Left colon (tissue), 2 donors: ENCODE data around the gene ZNF865. TPM values are rescaled to one million over a fixed set of nuclear protein-coding genes. Genes with fewer than 3 reads are reported as not detected.
A peak's percentile ranks its signal among the peaks of the same experiment; 100 is the strongest.
"Not testable (repeated sequence)": the region's sequence is repeated elsewhere in the genome, so short reads cannot be mapped to it uniquely, and the experiment has no call there.

Experiments used
- ATAC-seq: fragments of 200-7000 bp; cut with Tn5 transposase; one replicate; pipeline ENCODE4 v1.9.1; 2020; ENCODE audit warnings: mild to moderate bottlenecking, moderate library complexity
- DNase-seq, 2 donors: peaks; one replicate each; pipeline ENCODE4 v3.0.0-alpha.2; 2020
- intact Hi-C, 2 donors: fragments of 100-400 bp; cut with DNase I in 1 of 2; cut with micrococcal nuclease in 1 of 2; formaldehyde crosslinking; loops; one replicate each; pipeline versions ENCODE4 v1.11.2 to v1.14.0; 2022; cut with DNase I, micrococcal nuclease
- long read RNA-seq: library from polyadenylated mRNA; unstranded; transcript quantifications from one replicate; pipeline ENCODE4 v2.0.0, GENCODE V29; 2021
- total RNA-seq, 2 donors: library from RNA; stranded (reverse); fragmentation: NEBNext Ultra II Directional; extraction: Animal tissue kit (Norgen Biotek cat#: 25700); gene quantifications; one replicate each; pipeline ENCODE4 v1.2.1, GENCODE V29; 2021
- donor health status: DM: no; HTN: no; CAD: no.
- donor health status: DM: yes; HTN: yes; CAD: no.

The ZNF865 gene
- 10 to 100 TPM; 13.0 to 13.6 TPM for total RNA-seq
- long read RNA-seq, partial matches to known transcripts = 0 of 3 reads
- long read RNA-seq, other reads (novel, unspliced or antisense) = 3 of 3 reads

DNA sequence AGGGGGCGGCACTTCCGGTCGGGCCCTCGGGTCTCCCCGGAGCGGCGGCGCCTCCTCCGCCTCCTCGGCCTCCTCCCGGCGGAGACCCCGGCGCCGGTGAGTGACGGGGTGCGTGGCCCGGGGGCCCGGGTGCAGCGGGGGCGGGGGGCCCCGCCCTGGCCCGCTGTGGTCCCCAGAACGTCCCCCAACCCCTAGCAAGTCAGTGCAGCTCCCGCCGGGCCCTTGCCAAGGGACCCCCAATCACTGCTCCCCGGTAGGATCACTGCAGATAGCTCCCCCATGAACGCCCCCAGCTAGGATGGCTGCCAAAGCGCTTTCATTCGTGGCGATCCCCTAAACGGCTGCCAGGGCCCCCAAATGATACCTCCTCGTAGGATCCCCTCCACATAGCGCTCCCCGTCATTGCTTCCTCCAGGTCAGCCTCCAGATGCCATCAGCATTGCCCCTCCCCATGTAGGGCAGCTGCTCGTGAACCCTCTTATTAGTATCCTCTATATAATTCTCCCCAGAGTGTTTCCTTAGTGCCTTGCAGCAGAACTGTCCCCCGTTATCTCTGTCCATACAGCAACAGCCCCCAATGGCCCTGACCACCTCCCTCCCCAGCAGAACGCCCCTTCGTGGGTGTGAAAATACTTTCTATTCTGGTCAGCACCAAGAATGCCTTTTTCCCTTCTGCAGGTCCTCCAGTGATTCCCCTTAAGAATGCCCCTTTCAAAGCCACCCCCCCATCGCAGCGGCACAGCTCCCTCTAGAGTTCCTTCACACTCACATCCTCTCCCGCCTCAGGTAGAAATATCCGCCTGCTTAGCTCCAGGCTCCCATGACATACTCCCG, at the start of gene ZNF865:
Gene ZNF865 (plus strand): TSS at position 11 of the 834 bp plus-strand sequence. CDS start 7,972 bp downstream, outside the sequence.
- DNase-seq (peak; percentile 78 to 82), ATAC-seq (peak; percentile 62)
- intact Hi-C loops = loop anchor here in 1 of 2 donors (10.0 kb wide), 1 partner anchor 91 kb away; no protein-coding TSS in a partner anchor

DNA sequence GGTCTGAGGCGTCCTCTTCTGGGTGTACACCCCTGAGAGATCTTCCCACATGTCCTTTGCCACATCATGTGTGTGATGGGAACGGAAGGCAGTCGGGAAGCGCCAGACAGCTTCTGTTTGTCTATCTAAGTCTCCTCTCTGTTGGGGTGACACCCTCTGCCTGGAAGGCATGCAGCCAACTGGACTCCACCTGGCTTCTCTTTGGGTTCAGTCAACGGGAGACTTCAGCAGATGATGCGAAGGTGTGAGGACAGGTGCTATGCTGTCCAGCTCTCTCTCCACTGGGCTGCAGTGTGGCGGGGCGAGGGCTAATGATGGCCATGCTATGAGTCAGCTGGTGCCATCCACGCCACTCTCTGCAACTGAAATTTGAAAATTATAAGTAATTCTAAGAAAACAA, 45.8 kb upstream of the ZNF865 start:
- no peak for DNase-seq
- intact Hi-C loops = no loop called here
- ATAC-seq = no peak

DNA sequence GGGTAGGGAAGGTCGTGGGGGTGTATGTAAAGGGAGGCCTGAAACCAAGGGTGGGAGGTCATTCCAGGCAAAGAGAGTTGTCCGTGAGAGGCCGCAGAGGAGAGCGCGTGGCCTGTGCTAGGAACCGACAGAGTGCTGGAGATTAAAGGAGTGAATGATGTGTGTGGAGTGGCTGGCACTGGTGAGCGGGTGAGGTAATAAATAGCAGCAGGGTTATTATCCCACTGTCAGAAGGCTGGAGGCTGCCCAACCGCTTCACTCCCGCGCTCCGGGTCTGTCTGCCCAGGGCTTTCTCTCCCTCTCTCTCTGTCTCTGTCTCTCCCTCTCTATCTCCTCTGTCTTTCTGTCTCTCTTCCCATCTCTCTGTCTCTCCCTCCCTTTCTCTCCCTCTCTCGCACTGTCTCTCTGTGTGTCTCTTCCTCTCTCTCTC, 42.2 kb upstream of the ZNF865 start:
- DNase-seq = peak in 1 of 2 donors; percentile 38
- intact Hi-C loops = no loop called here
- peak; percentile 79 for ATAC-seq

DNA sequence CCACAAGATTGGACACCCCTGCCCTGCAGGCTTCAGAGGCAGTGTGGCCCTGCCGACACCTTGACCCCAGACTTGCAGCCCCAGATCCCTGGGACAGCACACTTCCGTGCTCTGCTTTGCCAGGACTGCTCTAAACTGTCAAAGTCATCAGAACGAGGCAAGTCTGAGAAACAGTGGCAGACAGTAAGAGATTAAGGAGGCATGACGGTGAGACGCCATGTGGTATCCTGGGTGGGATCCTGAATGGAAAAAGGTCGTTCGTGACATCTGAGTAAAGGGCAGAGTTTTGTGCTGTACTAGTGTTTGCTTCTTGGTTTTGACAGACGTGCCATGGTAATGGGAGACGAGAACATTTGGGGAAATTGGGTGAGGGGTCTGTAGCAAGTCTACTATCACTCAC, 38.6 kb upstream of the ZNF865 start:
- DNase-seq (no peak), ATAC-seq (no peak)
- intact Hi-C loops = no loop called here

DNA sequence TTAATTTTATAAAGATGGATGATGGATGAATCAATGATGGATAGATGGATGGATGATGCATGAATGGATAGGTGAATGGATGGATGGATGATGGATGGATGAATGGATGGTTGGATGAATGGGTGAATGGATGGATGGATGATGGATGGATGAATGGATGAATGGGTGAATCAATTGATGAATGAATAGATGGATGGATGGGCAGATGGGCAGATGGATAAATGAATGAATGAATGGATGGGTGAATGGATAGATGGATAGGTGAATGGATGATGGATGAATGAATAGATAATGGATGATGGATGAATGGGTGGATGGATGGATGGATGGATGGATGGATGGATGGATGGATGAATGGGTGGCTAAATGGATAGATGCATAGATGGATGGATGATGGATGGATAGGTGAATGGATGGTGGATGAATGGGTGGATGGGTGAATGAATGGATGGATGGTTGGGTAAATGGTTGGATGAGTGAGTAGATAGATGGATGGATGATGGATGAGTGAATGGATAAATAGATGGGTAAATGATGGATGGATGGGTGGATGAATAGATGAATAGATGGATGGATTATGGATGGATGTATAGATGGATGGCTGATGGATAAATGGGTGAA, 37.6 kb upstream of the ZNF865 start:
- no peak for ATAC-seq
- intact Hi-C loops = no loop called here
- DNase-seq = no peak

DNA sequence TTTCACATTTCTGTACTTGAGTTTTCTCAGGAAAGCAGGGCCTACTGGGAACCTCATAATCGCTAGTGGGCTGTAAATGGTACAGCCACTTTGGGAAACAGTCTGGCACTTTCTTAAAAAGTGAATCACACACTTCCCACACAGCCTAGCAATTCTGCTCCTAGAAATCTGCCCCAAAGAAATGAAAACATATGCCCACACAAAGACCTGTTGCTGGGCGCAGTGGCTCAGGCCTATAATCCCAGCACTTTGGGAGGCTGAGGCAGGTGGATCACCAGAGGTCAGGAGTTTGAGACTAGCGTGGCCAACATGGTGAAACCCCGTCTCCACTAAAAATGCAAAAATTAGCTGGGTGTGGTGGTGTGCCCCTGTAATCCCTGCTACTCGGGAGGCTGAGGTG, 36.0 kb upstream of the ZNF865 start:
- DNase-seq, intact Hi-C loops, ATAC-seq: not testable (repeated sequence)

DNA sequence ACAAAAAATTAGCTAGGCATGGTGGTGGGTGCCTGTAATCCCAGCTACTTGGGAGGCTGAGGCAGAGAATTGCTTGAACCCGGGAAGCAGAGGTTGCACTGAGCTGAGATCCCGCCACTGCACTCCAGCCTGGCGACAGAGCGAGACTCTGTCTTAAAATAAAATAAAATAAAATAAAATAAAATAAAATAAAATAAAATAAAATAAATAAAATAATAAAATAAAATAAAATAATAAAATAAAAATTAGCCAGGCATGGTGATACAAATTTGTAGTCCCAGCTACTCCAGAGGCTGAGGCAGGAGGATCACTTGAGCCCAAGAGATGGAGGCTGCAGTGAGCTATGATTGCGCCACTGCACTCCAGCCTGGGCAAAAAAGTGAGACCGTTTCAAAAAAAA, 31.5 kb upstream of the ZNF865 start:
- DNase-seq, ATAC-seq, intact Hi-C loops: not testable (repeated sequence)

DNA sequence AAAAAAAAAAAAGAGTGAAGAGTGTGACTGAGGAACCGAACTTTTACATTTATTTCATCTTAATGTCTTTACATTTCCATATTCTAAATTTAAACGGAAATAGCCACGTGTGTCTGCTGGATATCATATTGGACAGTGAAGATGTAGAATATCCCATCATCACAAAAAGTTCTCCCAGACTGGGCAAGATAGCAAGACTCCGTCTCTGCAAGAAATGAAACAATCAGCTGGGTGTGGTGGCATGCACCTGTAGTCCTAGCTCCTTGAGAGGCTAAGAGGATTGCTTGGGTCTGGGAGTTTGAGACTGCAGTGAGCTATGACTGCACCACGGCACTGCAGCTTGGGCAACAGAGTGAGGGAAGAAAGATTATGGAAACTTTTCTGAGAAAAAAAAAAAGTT, 28.7 kb upstream of the ZNF865 start:
- intact Hi-C loops = no loop called here
- DNase-seq (no peak), ATAC-seq (no peak)

DNA sequence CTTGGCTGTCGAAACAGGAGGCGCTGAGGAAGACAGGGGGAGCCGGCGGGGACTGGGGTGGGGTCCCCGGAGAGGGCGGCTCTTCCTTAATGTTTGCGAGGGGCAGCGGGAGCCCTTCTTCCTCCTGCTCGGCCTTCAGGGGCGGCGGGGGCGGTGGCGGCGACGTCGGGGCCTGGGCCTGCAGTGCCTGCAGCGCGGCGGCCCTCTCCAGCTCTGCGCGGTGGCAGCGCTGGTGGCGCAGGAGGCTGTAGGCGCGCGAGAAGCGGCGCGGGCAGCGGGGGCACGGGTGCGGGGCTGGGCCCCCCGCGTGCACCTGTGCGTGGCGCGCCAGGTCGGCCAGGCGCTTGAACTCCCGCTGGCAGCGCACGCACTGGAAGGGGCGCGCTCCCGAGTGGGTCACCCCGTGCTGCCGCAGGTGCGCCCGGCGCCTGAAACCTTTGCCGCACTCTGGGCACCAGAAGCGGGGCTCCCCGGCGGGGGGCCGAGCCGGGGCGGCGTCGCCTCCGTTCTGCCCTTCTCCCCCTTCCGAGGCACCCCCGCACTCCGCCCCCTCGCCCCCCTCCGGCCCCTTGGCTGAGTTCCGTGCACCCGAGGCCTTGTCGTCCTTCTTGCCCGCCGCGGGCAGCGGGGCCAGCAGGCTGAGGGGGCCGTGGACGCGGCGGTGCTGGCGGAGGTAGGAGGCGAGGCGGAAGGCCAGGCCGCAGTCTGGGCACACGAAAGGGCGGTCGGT, 27.3 kb upstream of the ZNF865 start:
- no peak for DNase-seq
- no peak for ATAC-seq
- intact Hi-C loops = no loop called here

DNA sequence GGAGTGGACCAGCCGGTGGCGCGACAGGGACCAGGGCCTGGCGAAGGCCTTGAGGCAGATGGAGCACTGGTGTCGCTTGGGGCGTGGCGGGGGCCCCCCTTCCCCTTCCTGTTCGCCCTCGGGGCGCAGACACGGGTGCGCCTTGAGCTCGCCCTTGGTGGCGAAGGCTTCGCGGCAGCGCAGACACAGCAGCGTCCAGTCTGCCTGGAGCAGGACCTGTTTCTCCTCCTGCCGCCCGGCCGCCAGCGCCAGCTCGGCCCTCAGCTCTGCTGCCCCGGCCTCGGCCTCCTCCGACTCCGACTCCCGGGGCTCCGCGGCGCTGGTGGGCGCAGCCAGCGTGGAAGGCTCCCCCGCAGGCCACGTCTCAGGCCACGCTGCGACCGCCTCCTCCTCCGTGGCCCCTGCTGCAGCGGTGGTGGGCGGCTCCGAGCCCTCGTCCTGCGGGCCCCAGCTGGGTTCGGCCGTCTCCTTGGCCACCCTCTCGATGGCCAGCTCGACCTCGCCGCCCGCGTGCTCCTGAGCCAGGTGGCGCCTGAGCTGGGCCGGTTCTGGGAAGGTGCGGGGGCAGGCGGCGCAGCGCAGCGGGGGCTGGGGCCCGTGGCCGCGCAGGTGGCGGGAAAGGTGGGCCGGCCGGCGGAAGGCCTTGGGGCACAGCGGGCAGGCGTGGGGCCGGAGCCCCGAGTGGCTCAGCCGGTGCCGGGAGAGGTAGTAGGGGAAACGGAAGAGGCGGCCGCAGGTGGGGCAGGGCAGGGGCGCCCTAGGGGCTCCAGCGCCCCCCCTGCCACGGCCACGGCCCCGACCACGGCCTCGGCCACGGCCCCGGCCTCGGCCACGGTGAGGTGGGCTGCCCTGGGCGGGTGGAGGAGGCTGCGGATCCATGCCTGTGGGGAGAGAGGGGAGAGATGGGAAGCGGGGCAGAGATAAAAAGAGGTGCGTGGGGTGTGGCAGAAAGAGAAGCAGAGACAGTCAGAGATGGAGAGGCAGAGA, 26.4 kb upstream of the ZNF865 start:
- intact Hi-C loops = no loop called here
- DNase-seq (no peak), ATAC-seq (no peak)

DNA sequence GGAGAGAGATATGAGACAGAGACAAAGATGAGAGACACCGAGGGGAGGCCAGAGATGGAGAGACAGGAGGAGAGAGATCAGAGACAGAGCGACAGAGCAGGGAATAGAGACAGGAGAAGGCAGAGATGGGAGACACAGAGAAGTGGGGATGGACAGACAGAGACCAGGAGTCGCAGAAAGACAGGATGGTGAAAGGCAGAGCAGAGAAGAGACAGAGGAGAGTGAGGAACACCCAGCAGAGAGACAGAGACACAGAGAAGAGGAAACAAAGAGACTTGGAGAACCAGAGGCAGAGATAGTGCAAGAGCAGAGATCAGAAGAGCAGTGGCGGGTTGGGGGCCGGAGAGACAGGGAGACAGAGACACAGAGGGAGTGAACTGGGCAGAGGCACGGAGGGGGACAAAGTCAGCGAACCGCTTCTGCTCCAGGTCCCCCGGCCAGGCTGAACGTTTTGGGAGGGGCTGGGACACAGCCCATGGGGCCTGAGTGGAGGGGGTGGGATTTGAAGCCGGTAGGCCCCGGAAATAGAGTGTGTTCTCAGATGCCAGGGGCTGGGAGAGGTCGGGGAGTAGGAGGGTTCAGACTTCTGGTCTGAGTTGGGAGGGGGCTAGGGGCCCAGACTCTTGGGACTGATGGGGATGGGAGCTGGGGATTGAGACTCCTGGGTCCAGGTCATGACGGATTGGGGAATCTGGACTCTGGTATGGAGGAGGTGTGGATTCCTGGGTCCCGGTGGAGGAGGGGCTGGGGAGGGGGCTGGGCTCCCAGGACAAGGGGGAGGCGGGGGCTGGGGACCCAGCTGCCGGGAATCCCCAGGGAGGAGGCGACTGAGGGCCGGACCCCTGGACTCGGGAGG, 25.5 kb upstream of the ZNF865 start:
- intact Hi-C loops = no loop called here
- ATAC-seq (peak; percentile 40), DNase-seq (no peak)

DNA sequence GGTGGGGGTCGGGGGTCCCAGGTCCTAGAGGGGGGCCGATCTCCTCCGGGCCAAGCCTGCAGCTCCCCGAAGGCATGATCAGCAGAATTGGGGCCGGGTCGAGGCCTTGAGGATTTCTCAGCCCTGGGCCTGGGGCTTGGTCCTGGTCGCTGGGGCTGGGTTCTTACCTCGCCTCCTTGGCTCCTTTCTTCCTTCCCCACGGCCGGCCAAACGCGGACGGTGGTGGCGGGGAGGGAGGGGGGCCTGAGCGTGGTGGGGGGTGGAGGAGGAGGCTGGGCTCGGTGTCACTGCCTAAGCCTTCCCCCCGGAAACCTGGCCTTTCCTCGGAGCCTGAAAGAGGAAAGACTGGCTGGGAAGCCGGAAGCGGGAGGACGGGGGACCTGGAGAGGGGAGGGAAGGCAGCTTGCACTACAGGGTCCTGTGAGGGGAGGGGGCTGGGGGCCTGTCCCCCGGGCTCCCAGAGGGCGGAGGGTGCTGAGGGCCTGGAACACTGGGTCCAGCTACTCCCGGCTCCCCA, 24.8 kb upstream of the ZNF865 start, which contains the start of gene ZNF579:
Gene ZNF579 (minus strand): TSS at position 221 of the 517 bp plus-strand sequence. CDS start 1,209 bp downstream, outside the sequence.
- intact Hi-C loops = no loop called here
- peak; percentile 86 for ATAC-seq
- peak; percentile 85 to 87 for DNase-seq

DNA sequence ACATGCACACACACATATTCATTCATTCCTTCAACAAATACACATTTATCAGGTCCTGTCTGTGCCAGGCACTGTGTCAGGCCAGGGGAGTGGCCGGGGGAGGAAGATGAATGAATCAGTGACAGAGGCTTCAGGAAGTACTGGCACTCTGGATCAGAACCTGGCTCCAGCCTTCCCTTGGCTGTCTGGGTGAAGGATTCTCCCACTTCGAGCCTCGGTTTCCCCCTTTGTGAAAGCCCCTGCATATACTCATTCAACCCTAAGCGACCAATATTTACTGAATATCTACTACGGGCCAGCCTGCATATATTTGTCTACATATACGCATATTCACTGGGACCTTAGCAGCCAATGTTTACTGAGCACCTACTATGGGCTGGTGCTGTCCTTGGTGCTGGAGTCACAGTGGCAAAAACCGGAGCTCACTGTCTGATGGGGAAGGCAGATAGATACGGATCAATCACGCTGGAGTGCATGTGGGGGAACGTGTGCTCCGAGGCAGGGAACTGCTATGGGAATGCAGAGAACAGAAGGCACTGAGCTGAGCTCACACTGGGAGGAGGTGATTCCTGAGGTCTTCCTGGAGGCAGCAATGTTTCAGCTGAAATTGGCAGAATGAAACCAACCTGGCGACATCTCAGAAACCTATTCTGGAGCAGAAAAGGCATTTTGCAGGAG, 24.2 kb upstream of the ZNF865 start:
- ATAC-seq (peak; percentile 41), DNase-seq (no peak)
- intact Hi-C loops = no loop called here

DNA sequence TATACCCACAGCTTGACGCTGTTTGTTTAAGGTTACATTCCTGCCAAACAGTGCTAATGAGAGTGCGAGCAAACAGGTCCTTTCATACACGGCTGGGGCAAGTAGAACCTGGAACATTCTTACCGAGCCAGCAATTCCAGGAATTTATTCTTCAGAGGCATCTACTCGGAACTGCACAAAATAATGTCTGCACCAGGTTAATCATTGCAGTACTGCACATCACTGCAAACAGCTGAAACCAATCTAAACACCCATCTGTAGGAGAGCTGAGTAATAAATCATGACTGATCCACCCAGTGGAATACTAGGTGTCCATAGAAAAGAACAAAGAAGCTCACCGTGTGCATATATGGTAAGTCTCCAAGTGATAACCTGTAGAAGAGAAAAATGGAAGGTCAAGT, 23.6 kb upstream of the ZNF865 start:
- intact Hi-C loops = no loop called here
- ATAC-seq (no peak), DNase-seq (no peak)

DNA sequence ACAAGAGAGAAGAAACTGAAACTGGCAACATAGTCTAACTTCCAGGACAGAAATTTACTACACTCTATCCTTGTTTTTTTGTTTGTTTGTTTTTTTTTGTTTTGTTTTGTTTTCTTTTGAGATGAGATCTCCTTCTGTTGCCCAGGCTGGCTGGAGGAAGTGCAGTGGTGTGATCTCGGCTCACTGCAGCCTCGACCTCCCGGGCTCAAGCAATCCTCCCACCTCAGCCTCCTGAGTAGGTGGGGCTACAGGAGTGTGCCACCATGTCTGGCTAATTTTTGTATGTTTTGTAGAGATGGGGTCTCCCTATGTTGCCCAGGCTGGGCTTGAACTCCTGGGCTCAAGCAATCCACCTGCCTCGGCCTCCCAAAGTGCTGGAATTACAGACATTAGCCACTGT, 23.2 kb upstream of the ZNF865 start:
- intact Hi-C loops, ATAC-seq, DNase-seq: not testable (repeated sequence)

DNA sequence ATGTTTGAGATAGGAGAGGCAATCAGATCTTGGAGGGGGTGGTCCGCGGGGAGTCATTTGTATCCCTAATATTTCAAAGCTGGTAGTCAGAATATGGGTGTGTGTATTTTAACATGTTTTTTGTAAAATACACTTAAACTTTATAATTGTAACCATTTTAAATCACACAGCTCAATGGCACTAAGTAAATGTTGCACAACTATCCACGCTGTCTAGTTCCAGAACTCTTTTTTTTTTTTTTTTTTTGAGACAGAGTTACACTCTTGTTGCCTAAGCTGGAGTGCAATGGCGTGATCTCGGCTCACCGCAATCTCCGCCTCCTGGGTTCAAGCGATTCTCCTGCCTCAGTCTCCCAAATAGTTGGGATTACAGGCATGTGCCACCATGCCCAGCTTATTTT, 21.6 kb upstream of the ZNF865 start:
- DNase-seq, ATAC-seq, intact Hi-C loops: not testable (repeated sequence)
